Activated CD8-positive, alpha-beta memory T cell treated with anti-CD3 and anti-CD28 coated beads, Interleukin-2, amount 50 U/mL, for 24 hours (primary cell): Measurements from ENCODE around the gene MLC1.

Experiments
- DNase-seq: peaks from one replicate; pipeline ENCODE4 v3.0.0-alpha.2; 2020; ENCODE audit errors: extremely low read depth

Gene MLC1

DNA sequence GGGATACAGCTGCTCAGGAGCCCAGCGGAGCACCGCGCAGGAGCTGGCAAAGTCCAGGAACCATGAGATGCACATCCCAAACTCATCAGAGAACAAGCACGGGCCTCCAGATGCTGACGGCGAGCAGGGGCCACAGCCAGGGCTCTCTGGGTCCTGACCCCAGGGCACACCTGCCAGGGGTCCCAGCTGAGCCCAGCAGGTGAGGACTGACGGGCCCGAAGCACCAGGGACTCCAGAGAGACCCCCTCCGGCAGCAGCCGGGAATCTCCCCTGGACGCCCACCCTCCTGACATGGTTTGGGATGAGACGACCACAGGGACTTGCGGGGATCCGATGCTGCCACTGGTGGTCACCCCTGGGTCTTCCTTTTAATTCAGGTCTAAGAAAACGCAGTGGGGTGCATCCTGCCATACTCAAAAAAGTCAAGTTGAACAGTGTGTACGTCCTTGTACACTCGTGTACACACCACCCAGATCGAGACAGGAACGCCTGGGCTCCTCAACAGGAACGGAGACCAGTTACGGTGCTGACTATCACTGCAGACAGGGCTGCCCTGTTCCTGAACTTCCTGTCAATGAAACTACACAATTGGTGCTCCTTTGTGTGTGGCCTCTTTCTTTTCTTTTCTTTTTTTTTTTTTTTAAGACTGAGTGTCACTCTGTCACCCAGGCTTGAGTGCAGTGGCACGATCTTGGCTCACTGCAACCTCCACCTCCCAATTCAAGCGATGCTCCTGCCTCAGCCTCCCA lies 49.1 kb downstream of the MLC1 start:
- no peak for DNase-seq

DNA sequence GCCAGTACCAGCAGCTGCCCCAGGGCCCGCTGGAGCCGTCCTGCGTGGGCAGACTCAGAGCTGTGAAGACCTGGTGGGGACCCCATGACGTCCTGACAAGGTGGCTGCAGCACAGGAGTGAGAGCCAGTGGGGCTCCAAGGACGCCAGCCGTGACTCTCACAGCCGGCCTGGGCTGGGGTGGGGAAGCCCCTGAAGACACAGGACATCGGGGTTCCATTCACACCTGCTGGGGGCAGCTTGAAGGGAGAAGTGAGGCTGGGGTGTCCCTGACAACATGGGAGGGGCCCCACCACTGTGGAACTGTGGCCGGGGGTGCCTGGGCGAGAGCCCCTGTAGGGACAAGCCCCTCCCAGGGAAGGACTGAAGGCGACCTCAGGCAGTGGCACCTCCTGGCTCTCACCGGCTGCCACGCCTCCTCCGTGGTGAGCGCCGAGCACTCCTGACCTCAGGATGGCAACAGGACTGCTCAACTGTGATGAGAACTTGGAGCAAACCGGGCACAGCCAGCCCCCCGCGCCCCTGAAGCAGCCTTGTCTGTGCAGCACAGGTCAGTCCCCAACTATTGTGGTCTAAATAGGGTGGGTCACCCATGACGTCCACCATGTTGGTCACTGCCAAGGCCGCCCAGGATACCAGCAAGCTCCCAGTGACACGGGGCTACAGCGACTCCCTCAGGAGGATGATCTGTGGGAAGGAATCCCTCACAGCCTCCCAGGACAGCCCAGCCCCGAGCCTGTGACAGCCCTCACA lies 49.9 kb downstream of the MLC1 start:
- DNase-seq: no peak

GRCh38 chr22:50034126-50035081 lies 50.8 kb downstream of the MLC1 start:
- no peak for DNase-seq

DNA sequence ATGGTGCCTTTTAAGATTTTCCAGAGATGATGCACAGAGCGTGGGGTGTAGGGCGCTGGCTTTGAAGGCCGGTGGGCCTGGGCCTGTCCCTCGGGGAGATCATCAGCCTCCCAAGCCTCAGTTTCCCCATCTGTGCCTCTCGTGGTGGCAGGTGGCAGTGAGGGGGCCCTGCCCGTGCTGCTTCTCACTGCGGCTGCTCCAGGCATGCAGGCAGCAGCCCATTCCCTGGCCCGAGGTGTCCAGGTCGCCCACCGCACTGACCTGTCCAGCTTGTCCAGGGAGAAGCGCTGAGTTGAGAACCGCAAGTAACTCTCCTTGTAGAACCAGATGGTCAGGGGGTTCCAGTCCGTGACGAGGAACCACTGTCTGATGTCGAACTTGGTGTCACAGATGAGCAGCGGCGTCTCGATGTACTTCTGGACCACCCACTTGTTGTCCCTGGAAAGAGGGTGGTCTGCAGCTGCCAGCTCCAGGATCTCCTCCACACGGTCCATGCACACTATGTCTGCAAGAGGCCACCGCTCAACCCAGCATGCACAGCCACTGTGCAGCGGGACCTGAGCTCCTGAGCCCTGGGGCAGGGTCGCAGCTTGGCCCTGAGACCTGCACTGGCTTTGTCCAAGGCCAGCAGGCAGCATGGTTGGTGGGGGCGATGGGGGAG lies 52.2 kb downstream of the MLC1 start:
- no peak for DNase-seq

GRCh38 chr22:50032109-50032871 lies 52.9 kb downstream of the MLC1 start:
- no peak for DNase-seq

DNA sequence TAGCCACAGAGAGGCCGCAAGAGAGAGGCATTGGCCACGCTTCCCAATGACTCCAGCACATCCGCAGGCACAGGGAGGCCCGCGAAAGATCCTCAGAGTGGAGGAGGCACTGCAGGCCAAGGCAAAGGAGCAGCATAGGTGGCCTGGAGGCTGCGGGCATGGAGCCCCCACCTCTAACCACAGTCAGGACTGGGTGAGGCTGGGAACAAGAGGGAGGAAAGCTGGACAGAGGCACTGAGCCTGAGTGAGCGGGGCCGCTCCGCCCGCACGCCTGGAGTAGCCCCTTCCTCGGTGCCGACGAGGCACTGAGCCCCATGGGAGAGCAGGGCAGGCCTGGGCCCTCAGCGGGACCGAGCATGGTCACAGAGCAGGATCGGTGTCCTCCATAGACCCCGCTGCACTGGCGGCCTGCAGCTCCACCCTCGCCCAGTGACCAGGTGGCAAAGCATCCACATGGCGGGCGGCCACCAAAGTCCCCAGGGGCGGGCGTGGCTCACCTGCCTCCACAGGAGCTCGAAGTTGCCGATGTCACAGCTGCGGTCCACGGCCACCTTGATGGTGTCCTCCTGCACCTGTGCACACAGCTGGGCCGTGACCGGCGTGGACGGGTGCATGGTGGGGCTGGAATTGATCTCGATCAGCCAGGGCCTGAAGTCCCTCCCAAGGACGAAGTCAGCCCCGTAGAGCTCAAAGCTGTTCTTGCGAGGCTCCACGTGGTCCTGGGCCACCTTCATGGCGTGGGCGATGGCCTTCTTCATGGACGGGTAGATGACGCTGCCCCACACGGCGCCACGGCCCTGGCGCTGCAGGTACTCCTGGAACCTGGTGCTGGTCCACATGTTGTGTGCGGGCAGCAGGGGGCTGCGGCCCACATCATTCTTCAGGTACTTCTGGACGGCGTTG lies 53.8 kb downstream of the MLC1 start:
- DNase-seq: no peak

DNA sequence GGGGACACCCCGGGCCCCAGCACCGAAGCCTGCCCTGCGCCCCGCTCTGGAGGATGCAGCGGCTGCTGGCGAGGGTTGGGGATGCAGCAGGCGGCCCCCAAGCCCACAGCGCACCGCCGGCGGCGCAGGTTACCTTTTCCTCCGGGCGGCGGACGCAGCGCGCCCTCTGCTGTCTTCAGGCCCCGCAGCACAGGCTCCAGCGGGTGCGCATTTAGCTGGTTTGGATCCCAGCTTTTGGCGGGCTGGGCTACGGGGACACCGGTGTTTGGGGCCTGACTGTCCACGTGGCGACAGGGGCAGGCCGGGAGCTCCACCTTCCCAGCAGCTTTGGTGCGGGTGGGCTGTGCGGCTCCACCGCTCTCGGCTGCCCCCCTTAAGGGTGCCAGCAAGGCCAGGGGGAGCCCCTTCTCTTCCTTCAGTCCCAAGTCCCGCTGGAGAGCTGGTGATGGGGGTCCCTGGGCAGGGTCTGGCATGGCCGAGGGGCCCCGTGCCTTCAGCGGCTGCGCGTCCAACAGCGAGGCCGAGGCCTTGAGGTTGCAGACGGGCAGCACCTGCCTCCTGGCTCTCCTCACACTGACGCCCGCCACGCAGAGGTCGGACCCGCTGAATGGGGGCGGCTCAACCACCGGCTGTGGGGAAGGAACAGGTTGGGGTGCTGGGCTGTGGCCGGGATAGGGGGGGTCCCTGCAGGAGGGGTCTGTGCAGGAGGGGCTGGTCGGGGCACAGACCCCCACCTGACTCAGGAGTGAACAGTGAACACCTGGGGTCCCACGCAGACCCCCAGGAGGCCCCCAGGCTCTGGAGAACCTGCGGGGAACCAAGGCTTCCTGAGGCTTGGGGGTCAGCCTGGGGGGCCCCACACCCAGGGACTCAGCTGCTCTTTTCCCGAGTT lies 54.7 kb downstream of the MLC1 start:
- peak; percentile 63 for DNase-seq

GRCh38 chr22:50027639-50028537 lies 57.3 kb downstream of the MLC1 start:
- no peak for DNase-seq

GRCh38 chr22:50025993-50026392 lies 59.2 kb downstream of the MLC1 start:
- DNase-seq: no peak

DNA sequence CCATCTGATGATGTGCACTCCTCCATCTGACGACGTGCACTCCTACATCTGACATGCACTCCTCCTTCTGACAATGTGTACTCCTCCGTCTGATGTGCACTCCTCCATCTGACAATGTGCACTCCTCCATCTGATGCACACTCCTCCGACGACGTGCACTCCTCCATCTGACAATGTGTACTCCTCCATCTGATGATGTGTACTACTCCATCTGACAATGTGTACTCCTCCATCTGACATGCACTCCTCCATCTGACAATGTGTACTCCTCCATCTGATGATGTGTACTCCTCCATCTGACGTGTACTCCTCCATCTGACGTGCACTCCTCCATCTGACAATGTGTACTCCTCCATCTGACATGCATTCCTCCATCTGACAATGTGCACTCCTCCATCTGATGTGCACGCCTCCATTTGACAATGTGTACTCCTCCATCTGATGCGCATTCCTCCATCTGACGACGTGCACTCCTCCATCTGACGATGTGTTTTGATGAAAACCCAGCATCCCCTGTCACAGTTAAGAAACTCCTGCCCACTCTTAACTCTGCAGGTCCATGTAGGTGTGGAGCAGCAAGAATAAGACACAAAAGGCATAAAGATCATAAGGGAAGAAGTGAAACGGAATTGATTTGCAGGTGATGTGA lies 62.9 kb downstream of the MLC1 start:
- no peak for DNase-seq

DNA sequence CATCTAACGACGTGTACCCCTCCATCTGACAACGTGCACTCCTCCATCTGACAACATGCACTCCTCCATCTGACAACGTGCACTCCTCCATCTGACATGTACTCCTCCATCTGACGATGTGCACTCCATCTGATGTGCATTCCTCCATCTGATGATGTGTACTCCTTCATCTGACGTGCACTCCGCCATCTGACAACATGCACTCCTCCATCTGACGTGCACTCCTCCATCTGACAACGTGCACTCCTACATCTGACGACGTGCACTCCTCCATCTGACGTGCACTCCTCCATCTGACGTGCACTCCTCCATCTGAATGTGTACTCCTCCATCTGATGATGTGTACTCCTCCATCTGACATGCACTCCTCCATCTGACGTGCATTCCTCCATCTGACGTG lies 64.6 kb downstream of the MLC1 start:
- no peak for DNase-seq

- no peak for DNase-seq
Measured at GRCh38 chr22:50019316-50019715, 65.9 kb downstream of the MLC1 start.

GRCh38 chr22:50018608-50019285 lies 66.5 kb downstream of the MLC1 start:
- DNase-seq: no peak

DNA sequence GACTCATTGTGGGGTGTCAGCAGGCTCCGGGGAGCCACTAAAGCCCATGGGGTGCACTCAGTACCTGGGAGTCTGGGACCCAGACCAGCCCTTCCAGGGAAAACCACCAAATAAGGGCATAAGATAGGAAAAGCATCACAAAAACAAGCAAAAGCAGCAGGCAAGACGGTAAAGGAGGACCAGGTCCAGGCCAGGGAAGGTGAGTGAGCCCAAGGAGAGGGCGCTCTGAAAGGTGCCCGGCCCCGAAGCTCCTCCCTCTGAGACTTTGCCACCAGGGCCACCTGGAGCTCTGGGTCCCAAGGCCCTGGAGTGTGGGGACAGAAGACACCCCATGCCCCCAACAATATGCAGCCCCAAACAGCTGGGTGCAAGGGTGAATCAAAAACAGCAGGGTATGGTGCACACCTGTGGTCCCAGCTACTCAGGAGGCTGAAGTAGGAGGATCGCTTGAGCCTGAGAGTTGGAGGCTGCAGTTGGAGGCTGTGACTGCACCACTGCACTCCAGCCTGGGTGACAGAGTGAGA lies 67.5 kb downstream of the MLC1 start:
- no peak for DNase-seq

- peak; percentile 47 for DNase-seq
Measured at GRCh38 chr22:50016988-50017700, 68.1 kb downstream of the MLC1 start.
